ENCODE data around the gene NR1H4. TPM values are rescaled to one million over a fixed set of nuclear protein-coding genes. Genes with fewer than 3 reads are reported as not detected.

NR1H4 gene
- total RNA-seq, 4 donors from 2014 or later: 10.7 to 50.7 (median 28.8) TPM

DNA sequence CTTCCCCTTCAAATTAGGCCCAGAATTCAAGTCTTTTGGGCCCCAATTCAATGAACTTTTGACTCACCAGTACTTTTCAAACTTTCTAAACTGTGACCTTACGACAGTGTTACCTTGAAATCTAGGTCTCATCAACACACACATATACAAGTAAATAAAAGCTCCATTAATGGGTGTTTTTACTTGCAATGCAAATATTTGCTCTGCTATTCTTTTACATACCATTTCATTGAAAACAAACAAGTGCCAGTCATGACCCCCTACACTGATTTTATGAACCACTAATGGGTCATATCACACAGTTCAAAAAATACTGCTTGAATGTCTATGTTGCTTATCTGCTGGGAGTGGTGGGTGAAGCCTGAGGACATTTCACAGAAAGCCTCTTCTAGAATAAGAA, 9.1 kb upstream of the NR1H4 start:
- no peak overlapping the region for H3K4me3 ChIP-seq
- no peaks in the 10 kb centered on the region for H3K36me3 ChIP-seq
- H3K27me3 ChIP-seq: no peaks in the 10 kb centered on the region
- H3K4me1 ChIP-seq: peaks cover 0 to 2% (median 0%) of the 10 kb centered on the region in 4 donors
- H3K9me3 ChIP-seq: no peaks in the 10 kb centered on the region
- in situ Hi-C loops (cut with MboI; ENCODE audit: low pct_ligation_motif_present in 1 of 4, low pct_unique_long_range_greater_than_20kb in 1 of 4, low sequenced_read_pairs in 3 of 4): no loop called here
- WGBS, 2 donors (ENCODE audit: low coverage in 1 of 2): 81 to 89% methylated on average over 1 of the region's 1 CpG
- no peak overlapping the region for H3K27ac ChIP-seq
- DNase-seq: no peak
- TF ChIP-seq EP300 (IDR thresholded peaks at IDR 0.05; ENCODE audit: low read depth): no peak
- intact Hi-C loops (cut with DNase I; ENCODE audit: low total_unique reads): no loop called here

DNA sequence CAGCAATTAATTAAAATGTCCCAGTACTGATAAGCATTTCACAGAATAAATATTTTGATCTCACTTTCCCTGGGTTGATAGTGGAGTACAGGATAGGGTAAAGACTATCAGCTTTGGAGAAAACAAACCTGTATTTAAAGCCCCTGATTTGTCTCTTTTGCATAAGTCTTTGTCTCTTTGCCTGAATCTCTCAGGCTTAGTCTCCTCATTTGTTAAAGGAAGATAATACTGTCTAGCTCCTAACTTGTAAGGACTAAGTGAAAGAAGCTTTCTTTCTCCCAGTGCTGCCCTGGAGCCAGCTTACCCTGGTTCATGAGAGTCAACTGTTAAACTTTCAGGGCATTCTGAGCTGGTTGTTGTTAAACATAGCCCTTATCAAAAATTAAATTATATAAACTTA, 5.5 kb upstream of the NR1H4 start:
- H3K4me3 ChIP-seq: no peak overlapping the region
- no peaks in the 10 kb centered on the region for H3K27me3 ChIP-seq
- H3K9me3 ChIP-seq: no peaks in the 10 kb centered on the region
- in situ Hi-C loops (cut with MboI; ENCODE audit: low pct_ligation_motif_present in 1 of 4, low pct_unique_long_range_greater_than_20kb in 1 of 4, low sequenced_read_pairs in 3 of 4) (no loop called here), intact Hi-C loops (cut with DNase I; ENCODE audit: low total_unique reads) (no loop called here)
- no peaks in the 10 kb centered on the region for H3K36me3 ChIP-seq
- TF ChIP-seq POLR2A (IDR thresholded peaks at IDR 0.05) (no peak), EP300 (IDR thresholded peaks at IDR 0.05; ENCODE audit: low read depth) (no peak), POLR2AphosphoS5 (IDR thresholded peaks at IDR 0.05) (no peak)
- TF ChIP-seq, protein P1, sequence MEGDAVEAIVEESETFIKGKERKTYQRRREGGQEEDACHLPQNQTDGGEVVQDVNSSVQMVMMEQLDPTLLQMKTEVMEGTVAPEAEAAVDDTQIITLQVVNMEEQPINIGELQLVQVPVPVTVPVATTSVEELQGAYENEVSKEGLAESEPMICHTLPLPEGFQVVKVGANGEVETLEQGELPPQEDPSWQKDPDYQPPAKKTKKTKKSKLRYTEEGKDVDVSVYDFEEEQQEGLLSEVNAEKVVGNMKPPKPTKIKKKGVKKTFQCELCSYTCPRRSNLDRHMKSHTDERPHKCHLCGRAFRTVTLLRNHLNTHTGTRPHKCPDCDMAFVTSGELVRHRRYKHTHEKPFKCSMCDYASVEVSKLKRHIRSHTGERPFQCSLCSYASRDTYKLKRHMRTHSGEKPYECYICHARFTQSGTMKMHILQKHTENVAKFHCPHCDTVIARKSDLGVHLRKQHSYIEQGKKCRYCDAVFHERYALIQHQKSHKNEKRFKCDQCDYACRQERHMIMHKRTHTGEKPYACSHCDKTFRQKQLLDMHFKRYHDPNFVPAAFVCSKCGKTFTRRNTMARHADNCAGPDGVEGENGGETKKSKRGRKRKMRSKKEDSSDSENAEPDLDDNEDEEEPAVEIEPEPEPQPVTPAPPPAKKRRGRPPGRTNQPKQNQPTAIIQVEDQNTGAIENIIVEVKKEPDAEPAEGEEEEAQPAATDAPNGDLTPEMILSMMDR (IDR thresholded peaks at IDR 0.05): no peak
- DNase-seq: no peak
- no peak overlapping the region for H3K27ac ChIP-seq
- peaks cover 0 to 1% (median 0%) of the 10 kb centered on the region in 4 donors for H3K4me1 ChIP-seq

DNA sequence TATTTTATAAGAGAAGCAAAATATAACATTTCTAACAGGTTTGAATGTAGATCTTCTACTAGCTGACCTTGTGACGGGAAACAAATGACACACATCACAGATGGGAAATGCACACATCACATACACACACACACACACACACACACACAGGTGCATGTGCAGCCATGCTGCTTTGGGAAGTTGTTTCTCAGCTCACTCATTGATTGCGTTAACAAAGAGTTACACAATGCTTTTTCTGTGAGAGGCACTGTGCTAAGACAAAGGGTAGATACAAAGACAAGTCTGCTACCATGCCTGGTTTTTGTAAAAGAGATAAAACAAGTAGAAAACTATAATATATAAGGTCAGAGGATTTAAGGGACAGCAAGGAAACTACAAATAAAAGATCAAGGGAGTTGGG, 1.3 kb upstream of the NR1H4 start:
- 60 to 98% methylated on average over 2 of the region's 2 CpGs for WGBS, 2 donors (ENCODE audit: low coverage in 1 of 2)
- H3K27ac ChIP-seq: no peak overlapping the region
- H3K9me3 ChIP-seq: no peaks in the 10 kb centered on the region
- no peak for DNase-seq
- no peaks in the 10 kb centered on the region for H3K27me3 ChIP-seq
- H3K4me1 ChIP-seq: peaks cover 0 to 9% (median 0%) of the 10 kb centered on the region in 4 donors
- H3K4me3 ChIP-seq: no peak overlapping the region
- H3K36me3 ChIP-seq: no peaks in the 10 kb centered on the region
- TF ChIP-seq, protein P1 (IDR thresholded peaks at IDR 0.05): no peak
- TF ChIP-seq EP300 (IDR thresholded peaks at IDR 0.05; ENCODE audit: low read depth): no peak
- TF ChIP-seq POLR2A (IDR thresholded peaks at IDR 0.05): no peak
- TF ChIP-seq POLR2AphosphoS5 (IDR thresholded peaks at IDR 0.05): no peak
- intact Hi-C loops (cut with DNase I; ENCODE audit: low total_unique reads) (no loop called here), in situ Hi-C loops (cut with MboI; ENCODE audit: low pct_ligation_motif_present in 1 of 4, low pct_unique_long_range_greater_than_20kb in 1 of 4, low sequenced_read_pairs in 3 of 4) (no loop called here)

DNA sequence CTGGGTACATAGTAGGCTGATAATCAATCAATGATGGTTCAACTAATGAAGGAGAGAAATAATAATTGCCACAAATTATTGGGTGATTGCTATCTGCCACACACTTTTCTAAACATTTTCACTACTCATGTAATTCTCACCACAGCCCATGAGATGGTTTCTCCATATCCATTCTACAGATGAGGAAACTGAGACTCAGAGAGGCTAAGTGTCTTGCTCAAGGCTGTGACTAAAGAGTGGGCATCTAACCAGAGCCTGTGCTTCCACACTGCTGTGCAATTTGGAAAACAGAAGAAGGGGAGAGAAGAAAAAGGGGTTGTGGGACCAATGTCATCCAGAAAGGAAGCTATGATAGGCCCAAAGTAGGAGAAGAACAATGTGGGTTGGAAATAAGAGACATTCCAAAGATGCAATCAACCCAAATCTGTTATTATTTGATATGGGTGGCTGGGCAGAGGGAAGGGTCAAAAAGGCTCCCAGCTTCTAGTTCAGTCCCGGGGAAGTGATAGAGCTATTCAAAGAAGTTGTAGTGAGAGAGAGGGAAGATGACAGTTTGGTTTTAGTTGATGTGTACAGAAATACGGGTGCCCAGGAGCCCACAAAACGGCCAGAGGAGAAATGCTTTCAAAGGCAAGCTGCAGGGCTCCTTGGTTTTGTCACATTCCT, 483 bp upstream of the NR1H4 start:
- H3K27me3 ChIP-seq: no peaks in the 10 kb centered on the region
- DNase-seq: no peak
- intact Hi-C loops (cut with DNase I; ENCODE audit: low total_unique reads) (no loop called here), in situ Hi-C loops (cut with MboI; ENCODE audit: low pct_ligation_motif_present in 1 of 4, low pct_unique_long_range_greater_than_20kb in 1 of 4, low sequenced_read_pairs in 3 of 4) (no loop called here)
- H3K36me3 ChIP-seq: no peaks in the 10 kb centered on the region
- peaks cover 0 to 9% (median 0%) of the 10 kb centered on the region in 4 donors for H3K4me1 ChIP-seq
- H3K4me3 ChIP-seq: no peak overlapping the region
- 32 to 58% methylated on average over 3 of the region's 3 CpGs for WGBS, 2 donors (ENCODE audit: low coverage in 1 of 2)
- no peak overlapping the region for H3K27ac ChIP-seq
- H3K9me3 ChIP-seq: no peaks in the 10 kb centered on the region
- TF ChIP-seq POLR2A (IDR thresholded peaks at IDR 0.05) (no peak), EP300 (IDR thresholded peaks at IDR 0.05; ENCODE audit: low read depth) (no peak), POLR2AphosphoS5 (IDR thresholded peaks at IDR 0.05) (no peak)
- TF ChIP-seq, protein P1 (IDR thresholded peaks at IDR 0.05): no peak

DNA sequence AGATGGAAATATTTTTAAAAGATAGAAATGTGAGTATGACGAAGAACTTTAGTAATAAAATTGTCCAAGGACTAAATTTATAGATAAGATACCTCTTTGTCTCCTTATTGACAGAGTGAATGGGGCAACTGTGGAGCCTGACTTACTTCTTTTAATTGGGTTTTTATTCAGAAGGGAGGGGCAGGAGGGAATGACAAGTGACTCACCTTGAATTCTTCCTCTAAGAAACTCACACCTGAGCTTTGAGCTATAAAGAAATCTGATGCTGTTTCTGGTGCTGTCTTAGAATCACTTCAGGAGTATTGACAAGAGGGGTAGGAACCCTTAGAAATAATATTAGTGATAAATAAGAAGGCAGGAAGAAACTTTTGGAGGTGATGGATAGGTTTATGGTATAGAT, 951 bp downstream of the NR1H4 start:
- TF ChIP-seq, protein P1 (IDR thresholded peaks at IDR 0.05): no peak
- no peak for TF ChIP-seq POLR2AphosphoS5 (IDR thresholded peaks at IDR 0.05)
- TF ChIP-seq POLR2A (IDR thresholded peaks at IDR 0.05): no peak
- no peak for TF ChIP-seq EP300 (IDR thresholded peaks at IDR 0.05; ENCODE audit: low read depth)
- in situ Hi-C loops (cut with MboI; ENCODE audit: low pct_ligation_motif_present in 1 of 4, low pct_unique_long_range_greater_than_20kb in 1 of 4, low sequenced_read_pairs in 3 of 4): no loop called here
- peaks cover 0 to 9% (median 0%) of the 10 kb centered on the region in 4 donors for H3K4me1 ChIP-seq
- no peaks in the 10 kb centered on the region for H3K9me3 ChIP-seq
- H3K27ac ChIP-seq: no peak overlapping the region
- DNase-seq: no peak
- 46 to 70% methylated on average over 1 of the region's 1 CpG for WGBS, 2 donors (ENCODE audit: low coverage in 1 of 2)
- no peak overlapping the region for H3K4me3 ChIP-seq
- no peaks in the 10 kb centered on the region for H3K36me3 ChIP-seq
- no peaks in the 10 kb centered on the region for H3K27me3 ChIP-seq
- intact Hi-C loops (cut with DNase I; ENCODE audit: low total_unique reads): no loop called here
